Keratinocyte (primary cell): Measurements from ENCODE around the gene FRAT2. TPM values are rescaled to one million over a fixed set of nuclear protein-coding genes. Genes with fewer than 3 reads are reported as not detected.

Source experiments
- DNase-seq: peaks from one replicate; pipeline ENCODE4 v3.0.0-alpha.2; 2011; ENCODE audit warnings: low read depth, missing footprints, low spot score
- FAIRE-seq: peaks from 2 replicates; lab custom pipeline; 2011; peaks lifted over from hg19 to GRCh38; lab: Jason Lieb, UNC
- H2AFZ ChIP-seq: 2 replicates; pipeline ENCODE4 v1.6.0; 2012; ENCODE audit warnings: low read length, control low read depth, inconsistent platforms; ENCODE audit not compliant: control insufficient read depth
- H3K27ac ChIP-seq: 2 replicates; pipeline ENCODE4 v1.5.1; 2011; ENCODE audit warnings: low read length; ENCODE audit not compliant: control insufficient read depth, insufficient read depth
- H3K27me3 ChIP-seq: 3 replicates; pipeline ENCODE4 v1.6.0; 2011; ENCODE audit warnings: low read length; ENCODE audit not compliant: control insufficient read depth, insufficient read depth; ENCODE audit errors: extremely low read depth
- H3K36me3 ChIP-seq, 2 experiments: 2 replicates in 1 of 2; 3 replicates in 1 of 2; pipeline ENCODE4 v1.5.1; 2011; ENCODE audit warnings: low read length in 2 of 2, mild to moderate bottlenecking in 1 of 2; ENCODE audit not compliant: control insufficient read depth in 2 of 2, insufficient read depth in 2 of 2; ENCODE audit errors: extremely low read depth in 1 of 2
- H3K4me1 ChIP-seq: 3 replicates; pipeline ENCODE4 v1.5.1; 2011; ENCODE audit warnings: low read length; ENCODE audit not compliant: control insufficient read depth, insufficient read depth; ENCODE audit errors: extremely low read depth
- H3K4me2 ChIP-seq: 3 replicates; pipeline ENCODE4 v1.6.0; 2011; ENCODE audit warnings: low read depth, low read length; ENCODE audit not compliant: control insufficient read depth, insufficient read depth; ENCODE audit errors: extremely low read depth
- H3K4me3 ChIP-seq, 3 experiments: fragments of 200-600 bp in 1 of 3; sonication (generic) in 1 of 3; 2 replicates in 2 of 3; 3 replicates in 1 of 3; pipeline ENCODE4 v1.5.1; 2011 to 2016; ENCODE audit warnings: low read length in 3 of 3, mild to moderate bottlenecking in 3 of 3, control low read depth in 2 of 3, inconsistent platforms in 1 of 3, low read depth in 1 of 3, mixed read lengths in 1 of 3, mixed run types in 1 of 3, moderate library complexity in 1 of 3; ENCODE audit not compliant: control insufficient read depth in 2 of 3, insufficient read depth in 2 of 3; ENCODE audit errors: extremely low read depth in 1 of 3
- H3K79me2 ChIP-seq: 2 replicates; pipeline ENCODE4 v1.6.0; 2012; ENCODE audit warnings: low read length; ENCODE audit not compliant: control insufficient read depth, insufficient read depth
- H3K9ac ChIP-seq: 3 replicates; pipeline ENCODE4 v1.6.0; 2011; ENCODE audit warnings: low read length; ENCODE audit not compliant: control insufficient read depth, insufficient read depth; ENCODE audit errors: extremely low read depth
- H3K9me1 ChIP-seq: 3 replicates; pipeline ENCODE4 v1.6.0; 2011; ENCODE audit warnings: low read length; ENCODE audit not compliant: control insufficient read depth, insufficient read depth; ENCODE audit errors: extremely low read depth
- H3K9me3 ChIP-seq: 2 replicates; pipeline ENCODE4 v1.5.1; 2012; ENCODE audit warnings: low read depth, low read length; ENCODE audit not compliant: control insufficient read depth
- H4K20me1 ChIP-seq: 3 replicates; pipeline ENCODE4 v1.6.0; 2011; ENCODE audit warnings: low read length; ENCODE audit not compliant: control insufficient read depth, insufficient read depth; ENCODE audit errors: extremely low read depth
- EZH2 ChIP-seq: IDR thresholded peaks from one replicate; pipeline ENCODE4 v1.6.1; 2012; ENCODE audit warnings: inconsistent platforms, mild to moderate bottlenecking, low read length, moderate library complexity
- dilution Hi-C: fragments of 300-500 bp; cut with MboI; formaldehyde crosslinking; loops from one replicate; pipeline ENCODE4 v1.7.0; 2020; ENCODE audit warnings: low sequenced_read_pairs; ENCODE audit not compliant: extremely low pct_ligation_motif_present
- polyA plus RNA-seq, 5 experiments: library from polyadenylated mRNA; depleted of rRNA in 3 of 5; stranded (reverse) in 3 of 5; stranded (forward) in 1 of 5; unstranded in 1 of 5; fragments of >200 nt; gene quantifications; 1 replicate in 1 of 5; 2 replicates in 3 of 5; 3 replicates in 1 of 5; pipeline versions ENCODE4 v1.2.1 to v1.2.3, GENCODE V29; 2011 to 2012; ENCODE audit warnings: missing spikeins in 2 of 5, low read depth in 1 of 5, low replicate concordance in 1 of 5
- TF ChIP-seq, protein P1 (sequence below), 3 experiments: IDR thresholded peaks in 1 of 3; conservative IDR thresholded peaks in 1 of 3; optimal IDR thresholded peaks in 1 of 3; 2 replicates in 2 of 3; 3 replicates in 1 of 3; pipeline versions ENCODE3 to v1.5.1; 2011; ENCODE audit warnings: low read length in 3 of 3, mild to moderate bottlenecking in 3 of 3, moderate library complexity in 2 of 3, control low read depth in 1 of 3, inconsistent platforms in 1 of 3; ENCODE audit not compliant: insufficient read depth in 2 of 3; ENCODE audit errors: extremely low read depth in 1 of 3

FRAT2 gene
- polyA plus RNA-seq, 1 donor (not counting 4 experiments of a cell fraction or from before 2014, with no cell fraction given) = 5.5 TPM

DNA sequence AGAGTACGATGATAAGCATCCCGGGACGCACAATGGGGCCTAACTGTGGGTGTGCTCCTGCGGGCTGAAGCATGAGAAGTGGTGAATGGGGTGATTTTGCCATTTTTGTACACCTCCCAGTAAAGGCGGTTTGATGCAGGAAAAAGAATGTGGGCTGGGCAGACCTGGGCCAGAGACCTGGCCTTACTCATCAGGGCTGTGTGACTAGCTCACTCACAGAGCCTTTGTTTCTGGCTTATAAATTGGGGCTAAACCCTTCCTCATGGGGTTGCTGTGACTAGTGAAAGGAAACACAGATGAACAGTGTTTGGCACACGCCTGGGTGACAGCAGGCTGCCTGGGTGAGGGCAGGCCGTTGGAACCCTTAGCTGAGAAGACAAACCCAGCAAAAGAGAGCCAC lies 48.6 kb upstream of the FRAT2 start:
- Histone ChIP-seq H3K4me2 (no peak overlapping the region), H2AFZ (no peak overlapping the region), H3K4me1 (no peaks in the 10 kb centered on the region), H3K27ac (no peak overlapping the region), H4K20me1 (no peaks in the 10 kb centered on the region), H3K9me3 (no peaks in the 10 kb centered on the region), H3K4me3 (no peak overlapping the region), H3K9me1 (no peaks in the 10 kb centered on the region), H3K27me3 (no peaks in the 10 kb centered on the region), H3K36me3 (peaks cover 29 to 42% of the 10 kb centered on the region in 2 experiments), H3K9ac (no peak overlapping the region), H3K79me2 (no peaks in the 10 kb centered on the region)
- dilution Hi-C loops = no loop called here
- no peak for TF ChIP-seq EZH2
- TF ChIP-seq, protein P1, sequence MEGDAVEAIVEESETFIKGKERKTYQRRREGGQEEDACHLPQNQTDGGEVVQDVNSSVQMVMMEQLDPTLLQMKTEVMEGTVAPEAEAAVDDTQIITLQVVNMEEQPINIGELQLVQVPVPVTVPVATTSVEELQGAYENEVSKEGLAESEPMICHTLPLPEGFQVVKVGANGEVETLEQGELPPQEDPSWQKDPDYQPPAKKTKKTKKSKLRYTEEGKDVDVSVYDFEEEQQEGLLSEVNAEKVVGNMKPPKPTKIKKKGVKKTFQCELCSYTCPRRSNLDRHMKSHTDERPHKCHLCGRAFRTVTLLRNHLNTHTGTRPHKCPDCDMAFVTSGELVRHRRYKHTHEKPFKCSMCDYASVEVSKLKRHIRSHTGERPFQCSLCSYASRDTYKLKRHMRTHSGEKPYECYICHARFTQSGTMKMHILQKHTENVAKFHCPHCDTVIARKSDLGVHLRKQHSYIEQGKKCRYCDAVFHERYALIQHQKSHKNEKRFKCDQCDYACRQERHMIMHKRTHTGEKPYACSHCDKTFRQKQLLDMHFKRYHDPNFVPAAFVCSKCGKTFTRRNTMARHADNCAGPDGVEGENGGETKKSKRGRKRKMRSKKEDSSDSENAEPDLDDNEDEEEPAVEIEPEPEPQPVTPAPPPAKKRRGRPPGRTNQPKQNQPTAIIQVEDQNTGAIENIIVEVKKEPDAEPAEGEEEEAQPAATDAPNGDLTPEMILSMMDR (optimal IDR thresholded peaks at IDR 0.05 in 1 of 3, IDR thresholded peaks at IDR 0.05 in 1 of 3, conservative IDR thresholded peaks at IDR 0.05 in 1 of 3; ENCODE audit: extremely low read depth in 1 of 3, insufficient read depth in 2 of 3, low read length in 3 of 3) = no peak
- no peak for DNase-seq
- no peak for FAIRE-seq

- peaks cover 26 to 38% of the 10 kb centered on the region in 2 experiments for H3K36me3 ChIP-seq
- no peaks in the 10 kb centered on the region for H3K9me3 ChIP-seq
- TF ChIP-seq, protein P1 (optimal IDR thresholded peaks at IDR 0.05 in 1 of 3, IDR thresholded peaks at IDR 0.05 in 1 of 3, conservative IDR thresholded peaks at IDR 0.05 in 1 of 3; ENCODE audit: extremely low read depth in 1 of 3, insufficient read depth in 2 of 3, low read length in 3 of 3) = no peak
- TF ChIP-seq EZH2 = no peak
- dilution Hi-C loops = no loop called here
- no peak overlapping the region for H2AFZ ChIP-seq
- no peak for FAIRE-seq
- H3K9ac ChIP-seq = no peak overlapping the region
- no peaks in the 10 kb centered on the region for H3K27me3 ChIP-seq
- H4K20me1 ChIP-seq = no peaks in the 10 kb centered on the region
- H3K27ac ChIP-seq = no peak overlapping the region
- DNase-seq = no peak
- no peaks in the 10 kb centered on the region for H3K9me1 ChIP-seq
- no peak overlapping the region for H3K4me2 ChIP-seq
- no peaks in the 10 kb centered on the region for H3K79me2 ChIP-seq
- no peaks in the 10 kb centered on the region for H3K4me1 ChIP-seq
- H3K4me3 ChIP-seq = no peak overlapping the region
Observed at GRCh38 chr10:97381626-97382025, 47.1 kb upstream of the FRAT2 start.
